ENCODE results near the gene DPF3. TPM values are rescaled to one million over a fixed set of nuclear protein-coding genes. Genes with fewer than 3 reads are reported as not detected.
A peak's percentile ranks its signal among the peaks of the same experiment; 100 is the strongest.

DPF3 gene
- total RNA-seq, 1 donor from 2014 or later: 4.3 TPM

- Mint-ChIP-seq H3K27ac (no peak overlapping the region), H3K27me3 (ENCODE audit: insufficient read depth) (peaks cover 3% of the 10 kb centered on the region), H3K9me3 (peaks cover 16% of the 10 kb centered on the region), H3K36me3 (ENCODE audit: low read depth) (peaks cover 13% of the 10 kb centered on the region), H3K4me1 (ENCODE audit: low read depth) (no peaks in the 10 kb centered on the region), H3K4me3 (no peak overlapping the region)
- intact Hi-C loops (cut with micrococcal nuclease): no loop called here
- no peak for DNase-seq (ENCODE audit: low spot score)
These were observed 24.2 kb downstream of the DPF3 start for GRCh38 chr14:72869407-72870329.

- H3K36me3 Mint-ChIP-seq (ENCODE audit: low read depth): peaks cover 11% of the 10 kb centered on the region
- H3K27ac Mint-ChIP-seq: no peak overlapping the region
- peaks cover 3% of the 10 kb centered on the region for H3K27me3 Mint-ChIP-seq (ENCODE audit: insufficient read depth)
- intact Hi-C loops (cut with micrococcal nuclease): no loop called here
- no peak overlapping the region for H3K4me3 Mint-ChIP-seq
- H3K4me1 Mint-ChIP-seq (ENCODE audit: low read depth): no peaks in the 10 kb centered on the region
- peaks cover 12% of the 10 kb centered on the region for H3K9me3 Mint-ChIP-seq
- no peak for DNase-seq (ENCODE audit: low spot score)
These were observed 25.4 kb downstream of the DPF3 start for GRCh38 chr14:72868500-72868899.

- intact Hi-C loops (cut with micrococcal nuclease): no loop called here
- Mint-ChIP-seq H3K27ac (peak overlapping the region; percentile 18), H3K9me3 (no peaks in the 10 kb centered on the region), H3K4me3 (no peak overlapping the region), H3K36me3 (ENCODE audit: low read depth) (peaks cover 6% of the 10 kb centered on the region), H3K27me3 (ENCODE audit: insufficient read depth) (peaks cover 3% of the 10 kb centered on the region), H3K4me1 (ENCODE audit: low read depth) (peaks cover 10% of the 10 kb centered on the region)
- no peak for DNase-seq (ENCODE audit: low spot score)
These were observed 29.1 kb downstream of the DPF3 start for GRCh38 chr14:72864712-72865365.

GRCh38 chr14:72863216-72864006 is 30.5 kb downstream of the DPF3 start:
- Mint-ChIP-seq H3K27me3 (ENCODE audit: insufficient read depth) (peaks cover 3% of the 10 kb centered on the region), H3K36me3 (ENCODE audit: low read depth) (peaks cover 6% of the 10 kb centered on the region), H3K4me1 (ENCODE audit: low read depth) (peaks cover 10% of the 10 kb centered on the region), H3K4me3 (no peak overlapping the region), H3K27ac (no peak overlapping the region), H3K9me3 (no peaks in the 10 kb centered on the region)
- DNase-seq (ENCODE audit: low spot score): no peak
- intact Hi-C loops (cut with micrococcal nuclease): no loop called here

- no peak for DNase-seq (ENCODE audit: low spot score)
- Mint-ChIP-seq H3K27ac (no peak overlapping the region), H3K36me3 (ENCODE audit: low read depth) (peaks cover 3% of the 10 kb centered on the region), H3K4me1 (ENCODE audit: low read depth) (peaks cover 25% of the 10 kb centered on the region), H3K27me3 (ENCODE audit: insufficient read depth) (no peaks in the 10 kb centered on the region), H3K9me3 (no peaks in the 10 kb centered on the region), H3K4me3 (no peak overlapping the region)
- intact Hi-C loops (cut with micrococcal nuclease): no loop called here
These were observed 37.2 kb downstream of the DPF3 start for GRCh38 chr14:72856530-72857266.

- Mint-ChIP-seq H3K27ac (no peak overlapping the region), H3K4me1 (ENCODE audit: low read depth) (peaks cover 23% of the 10 kb centered on the region), H3K27me3 (ENCODE audit: insufficient read depth) (no peaks in the 10 kb centered on the region), H3K9me3 (no peaks in the 10 kb centered on the region), H3K4me3 (no peak overlapping the region), H3K36me3 (ENCODE audit: low read depth) (peaks cover 3% of the 10 kb centered on the region)
- intact Hi-C loops (cut with micrococcal nuclease): no loop called here
- DNase-seq (ENCODE audit: low spot score): no peak
These were observed 38.0 kb downstream of the DPF3 start for GRCh38 chr14:72855913-72856312.

GRCh38 chr14:72852194-72852593 is 41.7 kb downstream of the DPF3 start:
- no peak overlapping the region for H3K4me3 Mint-ChIP-seq
- H3K27ac Mint-ChIP-seq: no peak overlapping the region
- peaks cover 21% of the 10 kb centered on the region for H3K4me1 Mint-ChIP-seq (ENCODE audit: low read depth)
- DNase-seq (ENCODE audit: low spot score): no peak
- no peaks in the 10 kb centered on the region for H3K9me3 Mint-ChIP-seq
- H3K36me3 Mint-ChIP-seq (ENCODE audit: low read depth): peaks cover 3% of the 10 kb centered on the region
- intact Hi-C loops (cut with micrococcal nuclease): no loop called here
- peaks cover 3% of the 10 kb centered on the region for H3K27me3 Mint-ChIP-seq (ENCODE audit: insufficient read depth)

GRCh38 chr14:72851635-72852034 is 42.3 kb downstream of the DPF3 start:
- Mint-ChIP-seq H3K27me3 (ENCODE audit: insufficient read depth) (peaks cover 3% of the 10 kb centered on the region), H3K36me3 (ENCODE audit: low read depth) (peaks cover 3% of the 10 kb centered on the region), H3K9me3 (no peaks in the 10 kb centered on the region), H3K4me1 (ENCODE audit: low read depth) (peaks cover 24% of the 10 kb centered on the region), H3K4me3 (no peak overlapping the region), H3K27ac (no peak overlapping the region)
- no peak for DNase-seq (ENCODE audit: low spot score)
- intact Hi-C loops (cut with micrococcal nuclease): no loop called here

GRCh38 chr14:72850360-72850759 is 43.5 kb downstream of the DPF3 start:
- Mint-ChIP-seq H3K9me3 (no peaks in the 10 kb centered on the region), H3K36me3 (ENCODE audit: low read depth) (peaks cover 3% of the 10 kb centered on the region)

GRCh38 chr14:72849222-72849621 is 44.7 kb downstream of the DPF3 start:
- Mint-ChIP-seq H3K27ac (no peak overlapping the region), H3K9me3 (no peaks in the 10 kb centered on the region), H3K36me3 (ENCODE audit: low read depth) (peaks cover 3% of the 10 kb centered on the region), H3K27me3 (ENCODE audit: insufficient read depth) (peaks cover 3% of the 10 kb centered on the region), H3K4me1 (ENCODE audit: low read depth) (peaks cover 14% of the 10 kb centered on the region), H3K4me3 (no peak overlapping the region)
- intact Hi-C loops (cut with micrococcal nuclease): no loop called here
- DNase-seq (ENCODE audit: low spot score): no peak

More at GRCh38 chr14:72850360-72850759, 43.5 kb downstream of the DPF3 start:
- Mint-ChIP-seq H3K27me3 (ENCODE audit: insufficient read depth) (peaks cover 3% of the 10 kb centered on the region), H3K4me1 (ENCODE audit: low read depth) (peaks cover 14% of the 10 kb centered on the region), H3K27ac (no peak overlapping the region), H3K4me3 (no peak overlapping the region)
- DNase-seq (ENCODE audit: low spot score): no peak
- intact Hi-C loops (cut with micrococcal nuclease): no loop called here

GRCh38 chr14:72847721-72848120 is 46.2 kb downstream of the DPF3 start:
- no peak overlapping the region for H3K4me3 Mint-ChIP-seq
- no peaks in the 10 kb centered on the region for H3K9me3 Mint-ChIP-seq
- DNase-seq (ENCODE audit: low spot score): no peak
- H3K4me1 Mint-ChIP-seq (ENCODE audit: low read depth): peaks cover 14% of the 10 kb centered on the region
- H3K27ac Mint-ChIP-seq: no peak overlapping the region
- intact Hi-C loops (cut with micrococcal nuclease): no loop called here
- peaks cover 1% of the 10 kb centered on the region for H3K36me3 Mint-ChIP-seq (ENCODE audit: low read depth)
- peaks cover 3% of the 10 kb centered on the region for H3K27me3 Mint-ChIP-seq (ENCODE audit: insufficient read depth)

- H3K9me3 Mint-ChIP-seq: no peaks in the 10 kb centered on the region
These were observed 48.2 kb downstream of the DPF3 start for GRCh38 chr14:72845683-72846082.

More at GRCh38 chr14:72845683-72846082, 48.2 kb downstream of the DPF3 start:
- no peaks in the 10 kb centered on the region for H3K36me3 Mint-ChIP-seq (ENCODE audit: low read depth)
- intact Hi-C loops (cut with micrococcal nuclease): no loop called here
- H3K27me3 Mint-ChIP-seq (ENCODE audit: insufficient read depth): peaks cover 9% of the 10 kb centered on the region
- H3K4me3 Mint-ChIP-seq: no peak overlapping the region
- H3K27ac Mint-ChIP-seq: no peak overlapping the region
- DNase-seq (ENCODE audit: low spot score): no peak
- peaks cover 5% of the 10 kb centered on the region for H3K4me1 Mint-ChIP-seq (ENCODE audit: low read depth)

Measured in activated T-helper 1 cell treated with anti-CD3 and anti-CD28 coated beads, Interleukin-12 subunit alpha, Interleukin-12 subunit beta, Interleukin-2, Interleukin-4 antibody, amounts not matched to agents 30 ng/mL and 10 ng/mL and 1 ng/mL, durations not matched to agents 14 hours and 24 hours and 36 hours (primary cell).